ENCODE results near the gene NPBWR2. TPM values are rescaled to one million over a fixed set of nuclear protein-coding genes. Genes with fewer than 3 reads are reported as not detected.

Gene NPBWR2
- polyA plus RNA-seq, 1 donor = not detected

DNA sequence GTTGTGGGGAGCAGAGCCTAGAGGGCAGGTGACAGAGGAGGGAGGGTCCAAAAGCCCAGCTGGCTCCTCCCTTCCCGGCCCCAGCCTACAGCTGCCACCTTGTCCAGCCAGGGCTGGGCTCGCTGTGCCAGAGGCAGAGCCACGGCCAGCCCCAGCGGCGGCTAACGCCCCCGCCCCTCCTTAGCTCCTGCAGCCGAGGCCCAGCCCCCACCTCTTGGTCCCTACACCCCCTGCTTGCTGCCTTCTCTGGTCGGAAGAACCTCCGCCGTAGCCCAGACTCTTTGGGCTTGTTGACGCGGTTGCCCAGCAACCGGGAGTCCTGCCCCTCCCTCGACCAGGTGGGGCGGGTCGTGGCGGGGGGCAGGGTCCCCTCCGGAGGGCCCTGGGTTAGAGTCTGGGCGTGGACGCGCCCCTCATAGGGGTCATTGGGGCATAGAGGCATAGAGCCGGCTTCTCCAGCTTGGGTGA, 22.6 kb downstream of the NPBWR2 start:
- no peak for DNase-seq

DNA sequence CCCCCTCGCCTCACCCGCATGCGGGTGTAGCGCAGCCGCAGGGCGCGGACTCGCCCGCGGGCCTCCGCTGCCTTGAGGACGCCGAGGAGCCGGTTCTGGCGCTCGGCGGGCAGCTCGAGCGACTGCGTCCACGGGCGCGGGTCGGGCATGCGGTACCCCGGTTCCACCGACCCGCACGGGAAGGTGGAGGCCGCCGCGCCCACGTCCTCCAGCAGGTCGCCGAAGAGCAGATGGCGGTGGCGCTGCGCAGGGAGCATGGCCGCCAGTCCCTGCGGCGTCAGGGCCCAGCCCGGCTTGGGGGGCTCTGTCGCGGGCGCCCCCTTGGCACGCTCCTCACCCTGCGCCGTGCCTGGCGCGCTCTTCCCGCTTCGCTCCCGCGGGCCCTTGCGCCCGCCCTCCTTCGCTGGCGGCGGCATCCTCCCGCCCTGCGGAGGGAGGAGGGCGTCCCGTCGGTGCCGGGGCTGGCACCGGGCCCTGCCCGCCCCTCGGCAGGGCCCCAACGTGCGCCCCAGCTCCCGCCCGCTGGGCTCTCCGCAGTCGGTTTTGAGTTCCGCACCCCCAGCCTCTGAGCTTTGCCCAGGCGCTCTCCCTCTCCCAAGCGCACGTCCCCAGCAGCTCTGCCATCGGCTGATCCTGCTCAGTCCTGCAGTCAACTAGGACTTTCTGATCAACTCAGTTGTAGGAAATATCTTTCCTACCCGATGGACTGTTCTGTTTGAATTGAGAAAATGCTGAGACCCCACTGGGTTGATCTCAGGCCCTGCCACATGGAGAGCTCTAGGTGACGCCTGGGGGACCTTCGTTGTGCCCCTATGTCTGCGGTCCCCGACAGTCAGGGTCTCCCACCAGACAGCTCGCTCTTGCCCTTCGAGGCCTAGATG, 23.3 kb downstream of the NPBWR2 start, which contains the start of gene LKAAEAR1:
TSS of gene LKAAEAR1 (minus strand) at position 595 of the 881 bp plus-strand sequence. CDS start at position 416, 179 bp downstream.
- DNase-seq = no peak

DNA sequence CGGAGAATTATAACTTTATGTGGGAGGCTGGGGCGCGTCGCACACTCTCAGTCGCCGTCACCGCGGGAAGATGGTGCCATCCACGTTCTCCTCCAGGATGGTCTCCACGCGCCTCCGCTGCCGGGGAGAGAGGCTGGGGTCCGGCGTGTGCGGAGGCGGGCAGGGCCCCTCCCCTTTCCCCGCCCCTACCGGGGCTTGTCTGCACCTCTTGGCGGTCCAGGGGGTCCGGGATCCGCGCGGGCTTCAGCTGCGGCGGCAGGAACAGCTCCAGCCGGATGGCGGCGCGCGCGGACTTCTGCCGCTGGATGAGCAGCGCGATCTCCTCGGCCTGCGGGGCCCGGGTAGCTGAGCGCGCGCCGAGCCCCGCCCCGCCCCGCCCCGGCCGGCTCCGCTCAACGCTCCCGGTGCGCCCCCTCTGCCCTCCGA, 24.0 kb downstream of the NPBWR2 start:
- DNase-seq = no peak

DNA sequence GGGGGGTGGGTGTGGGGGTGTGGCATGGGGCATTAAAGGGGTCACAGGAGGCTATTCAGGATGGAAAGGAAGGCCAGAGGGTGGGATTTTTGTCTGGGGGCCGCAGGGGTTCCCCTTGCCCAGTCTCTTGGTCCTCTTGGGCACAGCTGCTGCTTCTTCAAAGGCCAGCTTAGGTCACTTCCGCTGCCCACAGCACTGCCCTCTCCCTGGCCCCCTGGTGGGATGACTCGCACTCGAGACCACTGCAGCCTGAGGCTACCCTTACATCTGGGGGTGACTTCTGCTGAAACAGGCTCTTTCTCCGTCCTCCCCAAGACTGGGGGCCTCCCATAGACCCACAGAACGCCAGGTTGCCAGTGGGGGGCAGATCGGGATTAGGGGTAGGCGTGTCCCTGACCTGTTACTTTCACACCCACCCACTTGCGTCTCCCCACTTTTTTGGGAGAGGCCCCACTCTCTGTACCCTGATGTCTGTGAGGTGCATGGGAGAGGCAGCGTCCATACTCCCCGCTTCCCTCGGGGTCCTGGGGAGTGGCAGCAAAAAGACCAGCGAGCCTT, 24.5 kb downstream of the NPBWR2 start:
- DNase-seq = no peak

DNA sequence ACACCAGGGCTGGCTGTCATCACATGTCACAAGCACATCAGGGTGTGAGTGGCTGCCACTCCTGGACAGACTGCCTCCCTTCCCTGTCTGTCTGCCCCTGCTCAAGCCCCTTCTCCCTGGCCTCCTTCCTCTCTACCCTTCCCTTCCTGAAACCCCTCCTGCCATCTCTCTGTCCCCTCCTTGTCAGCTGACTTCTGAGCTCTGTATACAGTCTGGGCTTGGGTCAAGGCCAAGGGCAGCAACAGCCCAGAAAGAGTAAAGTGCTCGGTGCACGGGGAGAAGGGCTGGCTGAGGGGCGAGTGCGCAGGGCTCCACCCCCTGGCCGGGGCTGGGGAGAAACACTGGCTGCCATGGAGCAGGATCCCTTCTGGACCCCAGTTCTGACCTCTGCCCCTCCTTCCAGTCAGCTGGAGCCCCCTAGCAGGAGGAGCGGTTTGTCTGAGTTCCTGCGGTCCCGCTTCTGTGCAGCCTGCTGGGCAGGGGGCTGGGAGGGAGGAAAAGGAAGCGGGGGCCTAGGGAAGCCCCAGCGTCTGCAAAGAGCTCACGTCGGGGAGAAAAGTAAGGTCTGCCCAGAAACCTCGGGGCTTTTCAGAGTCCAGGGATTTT, 25.1 kb downstream of the NPBWR2 start:
- DNase-seq = no peak

DNA sequence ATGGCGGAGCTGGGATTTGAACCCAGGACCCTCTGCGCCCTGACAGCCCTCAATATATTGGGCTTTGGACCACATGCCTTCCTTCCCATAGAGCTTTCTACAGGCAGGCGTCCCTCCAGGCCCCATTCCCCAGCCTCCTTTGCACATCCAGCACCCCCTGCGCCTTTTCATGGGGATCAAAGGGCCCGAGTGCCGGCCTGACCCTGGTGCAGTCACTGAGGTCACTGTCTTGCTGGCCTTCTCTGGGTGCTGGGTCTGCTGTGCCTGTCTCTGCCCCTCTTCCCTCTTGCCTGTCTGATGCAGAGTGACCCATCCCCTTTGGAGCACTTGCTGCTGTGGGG, 25.8 kb downstream of the NPBWR2 start:
- no peak for DNase-seq

DNA sequence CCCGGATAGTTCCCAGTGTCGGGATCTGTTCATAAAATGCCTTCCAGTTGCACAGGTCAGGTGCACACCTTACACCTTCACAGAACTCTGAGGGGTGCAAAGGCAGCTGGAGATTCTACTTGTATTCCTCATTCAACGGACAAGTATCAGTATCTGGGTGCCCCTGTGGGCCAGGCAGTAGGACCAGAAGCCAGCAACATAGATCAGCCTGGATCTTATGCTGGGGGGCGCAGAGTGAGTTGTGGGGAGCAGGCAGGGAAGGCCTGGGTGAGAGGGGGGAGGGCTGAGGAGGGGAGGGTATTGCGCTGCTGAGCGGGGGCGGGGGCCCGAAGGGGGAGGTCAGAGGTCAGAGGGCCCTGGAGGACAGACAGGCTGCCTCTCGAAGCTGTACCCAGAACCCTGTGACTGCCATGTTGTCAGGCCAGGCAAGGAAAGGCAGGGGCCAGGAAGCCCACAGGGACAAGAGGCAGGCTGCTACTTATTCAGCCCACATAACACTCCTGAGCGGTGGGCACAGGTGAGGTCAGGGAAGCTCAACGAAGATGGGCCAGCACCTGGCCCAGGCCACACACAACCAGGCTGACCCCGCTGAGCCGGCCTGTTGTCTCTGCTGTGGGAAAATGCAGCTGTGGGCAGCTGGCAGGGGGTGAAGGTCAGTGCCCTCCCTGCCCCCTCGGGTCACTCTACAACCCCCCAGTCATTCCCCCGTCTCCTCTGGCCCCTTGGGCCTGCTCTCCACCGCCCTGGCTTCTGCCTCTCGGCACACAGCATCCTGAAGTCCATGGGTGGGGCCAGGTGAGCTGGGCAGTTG, 26.3 kb downstream of the NPBWR2 start:
- DNase-seq = no peak

DNA sequence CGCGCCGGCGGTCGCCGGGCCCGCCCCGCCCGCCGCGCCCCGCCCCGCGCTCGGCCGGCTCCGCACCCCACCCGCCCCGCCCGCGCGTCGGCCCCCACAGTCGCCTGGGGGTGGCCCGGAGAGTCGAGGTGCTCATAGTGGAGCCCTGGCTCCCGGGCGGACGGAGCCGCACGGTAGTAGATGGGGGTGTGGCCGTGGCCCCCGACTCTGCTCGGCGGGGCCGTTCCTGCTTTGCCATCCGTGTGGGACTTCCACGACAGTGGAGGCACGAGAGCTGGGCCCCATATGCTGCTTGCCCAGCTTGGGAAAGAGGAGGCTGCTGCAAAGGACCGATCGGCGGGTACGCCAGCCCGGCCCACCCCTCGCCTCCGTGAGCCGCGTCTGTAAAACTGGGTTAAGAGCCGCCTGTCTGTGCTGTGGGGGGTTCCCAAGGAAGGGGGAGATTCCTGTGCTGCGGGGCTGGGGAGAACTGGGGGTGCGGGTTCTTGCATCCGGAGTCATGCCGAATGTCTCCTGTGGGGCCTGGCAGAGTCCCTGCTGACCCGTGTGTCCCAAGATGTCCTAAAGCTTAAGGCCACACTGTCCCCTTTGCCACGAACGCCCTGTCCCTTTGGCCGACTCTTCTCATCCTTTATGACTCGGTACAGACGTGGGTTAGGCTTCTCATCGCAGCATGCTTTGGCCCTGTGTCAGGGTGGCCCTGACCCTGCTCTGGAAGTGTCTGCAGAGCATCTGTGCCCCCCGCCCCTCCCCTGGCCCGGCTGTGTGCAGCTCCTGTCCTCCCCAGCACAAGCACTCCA, 27.2 kb downstream of the NPBWR2 start, which contains the start of gene OPRL1:
TSS of gene OPRL1 (plus strand) at position 70 of the 800 bp plus-strand sequence. CDS start 12,639 bp downstream, outside the sequence.
- no peak for DNase-seq

DNA sequence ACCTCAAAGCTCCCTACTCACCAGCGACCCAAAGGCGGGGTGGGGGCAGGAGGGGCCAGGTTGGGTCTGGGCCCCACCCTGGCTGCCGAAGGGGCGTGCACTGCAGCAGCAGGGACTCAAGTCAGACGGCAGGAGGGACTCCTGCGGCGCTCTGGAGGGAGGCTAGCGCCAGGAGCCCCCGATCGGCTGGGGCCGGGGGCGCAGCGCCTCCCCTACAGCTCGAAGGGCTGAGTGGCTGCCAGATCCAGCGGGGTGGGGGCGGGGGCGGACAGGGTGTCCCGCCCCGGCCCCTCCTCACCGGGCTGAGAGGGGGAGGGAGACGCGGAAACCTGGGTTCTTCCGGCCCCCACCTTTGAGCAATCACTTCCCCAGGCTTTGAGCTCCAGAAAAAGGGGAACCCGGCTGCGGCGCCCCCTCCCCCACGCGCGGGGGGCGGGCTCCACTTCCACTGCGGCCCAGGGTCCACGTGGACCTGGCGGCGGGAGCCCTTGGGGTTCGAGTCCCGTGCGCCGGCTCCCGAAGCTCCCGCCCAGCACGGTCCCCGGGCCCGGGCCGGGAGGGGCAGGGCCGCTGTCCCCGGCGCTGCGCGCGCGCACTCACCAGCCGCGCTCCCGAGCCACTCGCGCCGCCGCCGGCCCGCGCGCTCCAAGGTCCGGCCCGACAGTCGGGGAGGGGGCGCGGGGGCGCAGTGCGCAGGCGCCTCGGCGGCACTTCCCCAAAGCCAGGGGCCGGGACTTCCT, 27.9 kb downstream of the NPBWR2 start, which contains the start of gene RGS19:
TSS of gene RGS19 (minus strand) at position 246 of the 740 bp plus-strand sequence. CDS start 2,632 bp downstream, outside the sequence.
- DNase-seq = peak; percentile 70

DNA sequence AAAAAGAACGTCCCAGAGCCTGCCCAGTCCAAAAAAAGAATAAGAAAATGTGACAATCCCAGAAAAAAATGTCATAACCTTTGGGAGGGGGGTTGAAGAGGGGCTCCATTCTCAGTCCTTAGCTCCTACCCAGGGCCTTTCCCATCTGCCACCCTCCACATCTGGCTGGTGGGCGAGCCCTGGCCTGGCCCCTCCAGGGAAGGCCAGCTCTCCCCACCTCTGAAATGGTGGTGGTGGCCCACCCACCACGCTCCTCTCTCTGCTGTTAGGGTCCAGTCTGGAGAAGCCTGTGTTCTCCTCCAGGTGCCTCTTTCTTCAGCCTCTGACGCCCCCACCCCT, 28.5 kb downstream of the NPBWR2 start:
- DNase-seq = no peak

DNA sequence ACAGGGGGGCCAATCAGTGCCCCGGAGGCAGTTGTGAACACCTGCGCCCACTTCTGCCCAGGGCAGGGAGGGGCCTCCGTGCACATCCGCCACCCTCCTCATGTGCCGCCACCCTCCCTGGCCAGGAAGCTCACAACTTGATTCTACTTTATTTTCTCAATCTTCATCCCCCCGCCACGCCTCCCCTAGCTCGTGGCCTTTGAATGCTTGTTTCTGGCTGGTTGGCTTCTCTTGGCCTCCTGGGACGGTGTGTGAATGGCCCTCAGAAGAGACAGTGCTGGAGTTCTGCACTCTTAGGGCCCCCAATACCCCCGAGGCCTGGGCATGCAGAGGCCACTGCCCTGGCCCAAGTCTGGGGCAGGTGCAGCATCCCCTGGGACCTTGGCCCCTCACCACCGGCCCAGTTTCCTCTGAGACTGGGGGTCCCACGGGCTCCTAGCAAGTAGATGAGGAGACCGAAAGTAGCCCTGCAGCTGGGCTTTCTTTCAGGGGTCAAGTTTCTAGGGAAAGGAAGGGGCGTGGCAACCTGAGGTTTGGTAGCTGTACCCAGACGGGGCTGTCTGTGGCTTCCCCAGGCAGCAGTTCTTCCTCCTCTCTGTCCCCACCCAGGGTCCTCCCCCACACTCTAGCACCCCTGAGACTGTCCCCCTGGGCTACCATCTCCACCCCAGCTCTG, 29.4 kb downstream of the NPBWR2 start:
- no peak for DNase-seq

DNA sequence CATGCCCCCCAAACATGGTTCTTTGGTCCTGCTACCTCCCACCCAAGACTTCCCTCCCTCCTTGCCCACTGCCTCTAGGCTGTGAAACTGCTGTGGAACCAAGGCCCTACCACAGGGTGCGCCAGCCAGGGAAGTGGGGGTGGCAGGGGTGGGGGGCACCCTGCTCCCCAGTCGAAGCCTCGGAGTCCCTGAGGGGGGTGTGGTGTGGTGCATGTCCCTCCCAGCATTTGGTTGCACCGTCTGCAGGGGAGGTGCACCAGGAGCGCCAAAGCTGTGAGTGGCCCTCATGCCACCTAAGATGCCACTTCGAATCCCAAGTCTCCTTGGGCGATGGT, 29.9 kb downstream of the NPBWR2 start:
- DNase-seq = no peak

DNA sequence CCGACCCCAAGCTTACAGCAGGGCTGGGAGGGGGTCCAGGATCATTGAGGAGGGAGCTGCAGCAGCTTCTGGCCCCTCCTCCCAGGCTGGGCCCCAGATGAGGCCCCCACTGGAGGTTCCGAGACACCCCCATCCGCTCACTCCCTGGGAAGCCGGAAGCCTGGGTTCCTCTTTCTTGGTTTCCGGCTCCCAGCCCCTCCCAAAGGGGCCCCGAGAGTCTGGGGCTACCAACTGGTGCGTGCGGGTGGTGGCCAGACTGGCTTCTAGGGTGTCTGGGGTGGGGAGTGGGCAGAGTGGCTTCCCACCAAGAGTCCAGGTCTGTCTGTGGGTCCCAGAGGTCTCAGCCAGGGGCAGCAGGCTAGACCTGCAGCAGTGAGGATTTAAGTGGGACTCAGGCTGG, 30.3 kb downstream of the NPBWR2 start:
- DNase-seq = no peak

DNA sequence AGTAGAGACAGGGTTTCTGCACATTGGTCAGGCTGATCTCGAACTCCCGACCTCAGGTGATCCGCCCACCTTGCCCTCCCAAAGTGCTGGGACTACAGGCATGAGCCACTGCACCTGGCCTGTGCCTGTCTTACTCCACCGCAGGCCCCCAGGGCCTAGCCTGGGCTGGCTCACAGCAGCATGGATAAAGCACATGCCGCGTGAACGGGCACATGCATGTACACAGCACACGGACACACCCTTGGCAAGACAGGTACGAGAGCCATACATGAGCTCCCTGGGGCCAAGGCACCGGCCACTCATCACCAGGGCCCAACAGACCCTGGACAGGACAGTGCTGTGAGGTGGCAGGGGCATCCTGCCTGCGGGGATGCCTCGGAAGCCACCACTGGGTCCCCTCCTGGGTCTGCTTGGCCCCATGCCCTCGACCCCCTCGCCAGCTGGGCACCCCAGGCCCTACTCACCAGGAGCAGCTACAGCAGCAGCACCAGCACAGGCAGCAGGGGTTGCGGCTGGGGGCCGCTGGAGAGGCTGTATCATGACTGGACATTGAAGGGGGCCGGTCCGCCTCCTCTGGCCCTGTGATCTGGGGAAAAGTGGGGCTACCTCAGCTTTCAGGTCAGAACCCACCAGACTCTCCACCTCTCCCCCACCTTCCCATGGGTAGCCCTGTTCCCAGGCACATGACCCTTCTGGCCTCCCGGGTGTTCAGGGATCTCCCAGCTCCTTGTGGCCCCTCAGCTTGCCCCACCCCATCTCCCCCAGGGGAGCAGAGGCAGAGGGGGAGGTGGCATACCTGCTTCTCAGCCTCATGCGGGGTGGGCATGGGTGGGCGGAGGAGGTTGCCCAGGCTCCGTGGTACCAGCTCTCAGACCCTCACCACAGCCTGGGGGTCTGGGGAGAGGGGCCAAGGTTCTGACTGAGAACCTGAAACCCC, 31.0 kb downstream of the NPBWR2 start:
- no peak for DNase-seq

DNA sequence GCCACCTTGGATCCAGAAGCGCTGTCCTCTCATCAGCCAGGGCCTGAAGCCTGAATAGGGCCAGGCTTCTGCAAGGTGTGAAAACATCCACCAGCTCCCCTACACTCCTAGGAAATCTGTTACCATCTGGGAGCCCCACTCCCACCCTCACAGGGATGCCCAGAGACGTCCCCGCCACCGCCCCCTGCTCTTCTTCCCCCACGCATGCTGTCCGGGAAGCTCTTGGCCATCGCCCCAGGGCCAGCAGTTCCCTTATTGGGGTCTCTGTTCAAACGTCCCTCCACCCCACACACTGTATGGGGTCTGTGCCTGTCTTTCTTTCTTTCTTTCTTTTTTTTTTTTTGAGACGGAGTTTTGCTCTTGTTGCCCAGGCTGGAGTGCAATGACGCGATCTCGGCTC, 31.8 kb downstream of the NPBWR2 start:
- DNase-seq = no peak

DNA sequence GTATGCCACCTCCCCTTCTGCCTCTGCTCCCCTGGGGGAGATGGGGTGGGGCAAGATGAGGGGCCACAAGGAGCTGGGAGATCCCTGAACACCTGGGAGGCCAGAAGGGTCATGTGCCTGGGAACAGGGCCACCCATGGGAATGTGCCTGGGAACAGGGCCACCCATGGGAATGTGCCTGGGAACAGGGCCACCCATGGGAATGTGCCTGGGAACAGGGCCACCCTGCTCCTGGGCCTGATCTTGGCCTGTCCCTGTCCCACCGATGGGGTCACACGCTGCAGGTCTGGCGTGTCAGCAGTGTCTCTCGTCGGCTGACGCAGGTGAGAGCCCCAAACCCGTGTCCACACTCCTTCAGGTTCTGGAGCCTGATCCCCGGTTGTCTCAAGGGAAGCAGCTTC, 32.4 kb downstream of the NPBWR2 start:
- no peak for DNase-seq

DNA sequence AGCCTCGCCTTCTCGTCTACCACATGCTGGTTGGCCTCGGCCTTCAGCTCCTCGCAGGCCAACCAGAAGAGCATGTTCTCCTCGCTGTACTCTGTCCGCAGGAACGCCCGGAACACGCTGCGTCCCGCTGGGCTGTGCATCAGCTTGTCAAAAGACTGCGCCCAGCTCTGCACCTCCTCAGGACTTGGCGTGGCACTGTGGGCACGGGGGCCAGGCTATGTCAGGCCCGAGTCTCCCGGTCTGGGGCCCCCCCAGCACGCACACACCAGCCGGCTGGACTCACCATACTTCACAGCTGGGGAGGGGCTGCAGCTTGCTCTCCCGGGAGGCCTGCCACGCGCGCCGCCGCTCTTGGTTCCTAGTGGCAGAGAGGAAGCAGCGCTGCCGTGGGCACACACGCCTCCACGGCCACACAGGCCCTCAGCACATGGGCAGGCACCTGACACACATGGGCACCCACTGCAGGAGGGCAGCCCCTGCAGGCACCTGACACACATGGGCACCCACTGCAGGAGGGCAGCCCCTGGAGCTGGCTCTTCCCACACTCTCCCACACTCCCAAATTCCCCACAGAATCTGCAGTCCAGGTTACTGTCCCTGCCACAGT, 33.1 kb downstream of the NPBWR2 start:
- no peak for DNase-seq

DNA sequence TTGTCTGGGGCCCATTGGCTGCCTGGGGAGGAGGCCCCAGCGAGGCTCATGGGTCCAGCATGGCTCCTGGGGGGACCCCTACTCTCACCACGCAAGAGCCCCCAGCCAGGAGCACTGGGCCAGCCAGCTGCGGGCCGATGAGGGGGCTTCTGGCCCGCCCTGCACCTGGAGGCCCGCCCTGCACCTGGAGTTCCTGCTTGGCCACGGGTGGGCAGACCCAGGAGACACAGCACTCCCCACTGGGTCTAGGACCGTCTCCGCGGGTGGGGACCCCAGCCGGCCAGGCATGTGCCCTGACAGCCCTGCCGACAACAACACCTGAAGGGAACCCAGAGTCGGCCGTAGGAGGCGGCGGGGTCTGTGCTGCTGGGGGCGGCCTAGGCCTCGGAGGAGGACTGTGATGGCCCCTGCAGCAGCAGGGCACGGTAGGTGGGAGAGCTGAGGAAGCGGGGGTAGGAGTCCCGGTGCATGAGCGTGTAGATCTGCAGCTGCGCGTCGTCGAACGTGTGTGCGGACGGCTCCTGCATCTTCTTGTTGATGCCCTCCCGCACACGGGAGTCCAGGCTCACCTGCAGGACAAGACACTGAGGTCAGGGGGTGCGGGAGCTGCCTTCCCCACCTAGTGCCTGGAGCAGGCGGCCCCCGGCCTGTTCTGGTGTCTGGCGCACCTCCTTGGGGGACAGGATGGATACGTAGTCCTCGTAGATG, 33.7 kb downstream of the NPBWR2 start:
- DNase-seq = no peak

Measured in left kidney (tissue), 2 donors.